ENCODE results near the gene CFAP44.
"Not testable (repeated sequence)": the region's sequence is repeated elsewhere in the genome, so short reads cannot be mapped to it uniquely, and the experiment has no call there.

Gene CFAP44
- total RNA-seq, result 16.6 to 36.4 (median 29.8) reads per million in 4 experiments

- peak; percentile 26 for DNase-seq
Measured at GRCh38 chr3:113441051-113441770, at the start of gene CFAP44. Gene CFAP44 (minus strand): TSS chr3:113441493. CDS start chr3:113433664, 7,829 bp downstream.

DNA sequence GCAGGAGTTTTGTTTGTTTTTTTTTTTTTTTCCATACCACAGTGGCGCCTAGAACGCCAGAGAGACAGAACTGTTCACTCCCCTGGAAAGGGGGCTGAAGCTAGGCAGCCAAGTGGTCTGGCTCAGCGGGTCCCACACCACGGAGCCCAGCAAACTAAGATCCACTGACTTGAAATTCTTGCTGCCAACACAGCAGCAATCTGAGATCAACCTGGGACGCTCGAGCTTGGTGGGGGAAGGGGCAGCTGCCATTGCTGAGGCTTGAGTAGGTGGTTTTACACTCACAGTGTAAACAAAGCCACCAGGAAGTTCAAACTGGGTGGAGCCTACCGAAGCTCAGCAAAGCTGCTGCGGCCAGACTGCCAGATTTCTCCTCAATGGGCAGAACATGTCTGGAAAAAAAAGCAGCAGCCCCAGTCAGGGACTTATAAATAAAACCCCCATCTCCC is 43.9 kb upstream of the CFAP44 start:
- no peak for DNase-seq

DNA sequence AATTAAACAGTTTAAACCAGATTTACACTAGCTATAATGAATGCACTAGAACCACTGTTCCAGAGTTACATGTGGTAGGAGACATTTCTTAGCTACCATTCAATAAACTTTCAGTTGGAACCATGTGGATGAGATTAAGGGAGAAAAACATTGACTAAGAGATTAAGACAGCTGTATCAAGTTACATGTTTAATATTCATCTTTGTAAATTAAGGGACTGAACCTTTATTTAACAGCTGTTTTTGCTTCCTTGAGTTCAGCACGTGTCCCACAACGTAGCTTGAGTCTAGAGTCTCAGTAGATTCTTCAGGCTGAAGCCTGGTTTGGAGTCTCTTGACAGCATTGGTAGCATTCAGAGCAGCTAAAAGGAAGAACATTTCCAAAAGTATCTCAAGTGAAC is 27.2 kb upstream of the CFAP44 start:
- no peak for DNase-seq

DNA sequence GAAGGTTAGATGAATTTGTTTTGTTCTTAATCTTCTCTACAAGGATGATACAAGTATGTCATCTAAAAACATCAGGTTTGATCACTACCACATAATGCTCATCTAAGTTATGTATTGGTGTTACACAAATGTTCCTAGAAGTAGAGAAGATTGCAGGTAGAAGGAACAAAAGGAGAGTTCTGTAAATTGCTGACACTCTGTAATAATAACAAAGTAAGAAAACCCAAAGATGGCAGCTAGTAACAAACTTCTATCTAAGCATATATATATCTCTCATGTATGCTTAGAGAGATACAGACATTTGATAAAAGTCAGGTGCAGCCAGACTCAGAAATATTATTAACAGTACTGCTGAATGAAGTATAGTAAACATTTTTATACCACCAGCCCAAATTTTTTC is 20.2 kb upstream of the CFAP44 start:
- DNase-seq, result no peak

DNA sequence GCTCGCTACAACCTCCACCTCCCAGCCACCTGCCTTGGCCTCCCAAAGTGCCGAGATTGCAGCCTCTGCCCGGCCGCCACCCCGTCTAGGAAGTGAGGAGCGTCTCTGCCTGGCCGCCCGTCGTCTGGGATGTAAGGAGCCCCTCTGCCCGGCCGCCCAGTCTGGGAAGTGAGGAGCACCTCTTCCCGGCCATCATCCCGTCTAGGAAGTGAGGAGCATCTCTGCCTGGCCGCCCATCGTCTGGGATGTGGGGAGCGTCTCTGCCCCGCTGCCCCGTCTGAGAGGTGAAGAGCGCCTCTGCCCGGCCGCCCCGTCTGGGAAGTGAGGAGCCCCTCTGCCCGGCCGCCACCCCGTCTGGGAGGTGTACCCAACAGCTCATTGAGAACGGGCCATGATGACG is 17.3 kb upstream of the CFAP44 start:
- not testable (repeated sequence) for DNase-seq

DNA sequence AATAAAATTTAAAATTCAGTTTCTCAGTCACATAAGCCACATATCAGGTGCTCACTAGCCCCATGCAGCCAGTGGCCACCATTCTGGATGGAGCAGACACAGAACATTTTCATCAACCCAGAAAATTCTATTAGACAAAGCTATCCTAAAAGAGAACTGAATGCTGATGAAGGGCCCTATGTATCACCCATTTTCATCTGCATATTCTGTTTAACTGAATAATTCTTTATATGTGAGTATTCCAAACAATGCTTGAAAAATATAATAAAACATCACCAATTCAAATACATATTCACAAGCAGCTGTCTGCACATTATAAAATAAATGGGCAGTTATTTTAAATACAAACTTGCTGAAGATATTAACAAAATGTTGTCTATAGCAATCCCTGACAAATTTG is 14.2 kb upstream of the CFAP44 start:
- DNase-seq, result no peak

DNA sequence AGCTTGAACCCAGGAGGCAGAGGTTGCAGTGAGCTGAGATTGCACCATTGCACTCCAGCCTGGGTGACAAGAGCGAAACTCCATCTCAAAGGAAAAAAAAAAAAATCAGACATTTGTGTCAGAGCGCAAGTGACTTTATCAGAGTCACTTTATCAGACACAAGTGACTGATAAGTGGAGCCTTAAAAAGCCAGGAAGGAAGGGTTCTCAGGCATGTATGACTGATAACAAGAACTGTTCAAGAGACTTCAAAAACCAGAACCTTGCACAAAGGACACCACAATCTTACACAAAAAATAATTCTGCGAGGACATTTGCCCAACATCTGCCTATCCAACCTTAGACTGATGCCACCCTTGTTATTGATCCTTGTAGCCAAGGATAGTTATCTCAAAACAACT is 13.3 kb upstream of the CFAP44 start:
- DNase-seq, result no peak

DNA sequence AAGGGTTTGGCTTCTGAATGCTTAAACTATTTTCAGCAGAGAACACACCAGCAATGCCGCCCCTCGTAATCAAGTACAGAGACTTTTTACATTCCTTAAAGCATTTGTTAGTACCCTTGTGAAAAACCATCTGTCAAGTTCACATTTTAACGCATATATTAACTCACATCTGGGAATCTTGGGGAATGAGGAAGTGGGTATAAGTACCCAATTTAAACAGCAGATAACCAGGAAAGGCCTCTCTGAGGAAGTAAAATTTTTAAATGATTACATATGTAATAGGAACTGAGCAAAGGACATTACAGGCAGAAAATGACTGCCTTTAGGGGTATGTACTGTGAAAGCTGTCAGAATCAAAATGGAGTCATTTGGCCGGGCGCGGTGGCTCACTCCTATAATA is 12.8 kb upstream of the CFAP44 start:
- DNase-seq, result no peak

- no peak for DNase-seq
Measured at GRCh38 chr3:113450911-113451310, 9.6 kb upstream of the CFAP44 start.

DNA sequence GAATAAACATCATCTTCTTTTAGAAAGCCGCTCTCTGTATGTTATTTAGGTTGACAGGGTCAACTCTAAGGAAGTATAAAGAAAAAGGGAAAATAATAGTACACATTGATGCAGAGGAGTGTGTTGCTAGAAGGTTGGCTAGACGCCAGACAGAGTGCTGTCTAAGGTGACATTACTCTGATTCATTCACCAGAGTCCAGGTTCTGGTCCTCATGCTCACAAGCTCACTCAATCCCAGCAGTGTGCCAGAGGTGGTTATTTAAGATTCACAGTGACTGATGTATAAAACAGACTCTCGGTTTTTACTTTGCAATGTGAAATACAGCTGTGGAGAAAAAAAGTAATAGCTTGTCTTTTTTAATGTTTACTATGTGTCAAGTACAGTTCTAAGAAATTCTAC is 1.7 kb downstream of the CFAP44 start:
- no peak for DNase-seq

- DNase-seq, result no peak
Measured at GRCh38 chr3:113438224-113438623, 3.1 kb downstream of the CFAP44 start.

GRCh38 chr3:113437411-113437810 is 3.9 kb downstream of the CFAP44 start:
- DNase-seq, result no peak

- DNase-seq, result no peak
Measured at GRCh38 chr3:113436809-113437208, 4.5 kb downstream of the CFAP44 start.

DNA sequence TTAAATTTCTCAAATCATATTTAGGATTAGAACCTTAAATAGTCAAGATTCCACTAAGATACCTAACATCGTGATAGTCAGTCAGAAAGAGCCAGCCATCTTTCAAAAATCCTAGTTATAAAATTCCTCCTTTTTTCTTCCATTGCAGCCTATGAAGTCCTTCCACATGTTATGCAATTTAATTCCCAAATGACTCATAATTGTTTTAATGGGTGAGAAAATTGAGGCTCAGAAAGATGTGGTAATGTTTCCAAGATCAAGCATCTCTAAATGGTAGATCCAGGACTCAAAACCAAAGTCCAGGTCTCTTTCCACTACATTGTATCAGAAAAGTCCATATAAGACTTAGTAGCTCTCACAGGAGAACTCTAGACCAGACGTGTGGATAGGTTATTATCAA is 9.5 kb downstream of the CFAP44 start:
- no peak for DNase-seq

- DNase-seq, result no peak
Measured at GRCh38 chr3:113428581-113428980, 12.7 kb downstream of the CFAP44 start.

DNA sequence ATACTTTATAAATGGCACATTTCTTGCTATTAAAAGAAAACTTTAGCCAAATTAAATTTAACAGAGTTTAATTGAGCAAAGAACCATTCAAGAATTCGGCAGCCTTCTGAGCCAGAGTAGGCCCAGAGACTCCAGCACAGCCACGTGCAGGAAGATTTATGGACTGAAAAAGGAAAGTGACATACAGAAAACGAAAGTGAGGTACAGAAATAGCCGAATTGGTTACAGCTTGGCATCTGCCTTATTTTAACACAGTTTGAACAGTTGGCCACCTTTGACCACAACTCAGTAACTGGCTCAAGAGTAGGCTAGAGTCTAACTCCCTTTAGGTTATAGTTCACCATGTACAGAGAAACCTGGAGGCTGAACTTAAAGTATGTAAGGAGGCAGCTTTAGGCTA is 17.6 kb downstream of the CFAP44 start:
- DNase-seq, result no peak

- no peak for DNase-seq
Measured at GRCh38 chr3:113421082-113421481, 20.2 kb downstream of the CFAP44 start.

- DNase-seq, result no peak
Measured at GRCh38 chr3:113409676-113410075, 31.6 kb downstream of the CFAP44 start.

DNA sequence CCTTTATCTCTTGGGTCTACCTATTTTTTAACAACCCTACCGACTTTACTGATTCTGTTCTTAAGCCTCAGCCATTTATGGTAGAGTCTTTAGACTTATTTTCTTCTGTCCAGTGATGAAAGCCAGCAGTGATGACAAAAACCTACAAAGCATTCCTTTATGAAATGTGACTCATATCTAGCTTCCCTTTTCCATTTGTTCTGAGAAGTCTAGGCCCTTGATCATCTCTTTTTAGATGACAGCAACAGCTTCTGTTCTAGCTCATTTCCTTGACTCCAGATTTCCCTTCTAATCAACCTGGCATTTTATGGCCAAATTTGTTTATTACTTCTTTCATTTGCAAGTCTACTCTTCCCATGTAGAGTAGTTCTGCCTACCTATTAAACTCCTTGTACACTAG is 36.1 kb downstream of the CFAP44 start:
- DNase-seq, result no peak

DNA sequence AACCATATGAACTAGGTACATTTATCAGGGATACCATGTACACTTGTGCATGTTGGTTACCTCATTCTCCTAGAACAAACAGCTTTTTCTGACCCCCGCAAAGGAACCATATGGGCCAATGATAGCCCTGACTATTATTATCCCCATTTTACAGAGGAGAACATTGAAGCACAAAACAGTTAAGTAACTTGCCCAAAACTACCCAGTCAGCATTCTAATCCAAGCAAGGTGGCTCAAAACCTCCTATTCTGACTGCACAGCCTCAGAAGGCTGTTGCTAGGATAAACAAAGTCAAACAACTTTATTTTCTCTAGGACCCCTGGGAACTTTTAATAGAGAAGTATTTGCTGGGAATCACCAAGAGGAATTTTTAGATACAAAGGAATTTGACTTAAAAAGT is 36.7 kb downstream of the CFAP44 start:
- no peak for DNase-seq
